ENCODE measurements around the gene ITSN2. TPM values are rescaled to one million over a fixed set of nuclear protein-coding genes. Genes with fewer than 3 reads are reported as not detected.

Gene ITSN2
- total RNA-seq, 1 experiment from 2014 or later, result 26.5 TPM

- H3K9me2 ChIP-seq (ENCODE audit: insufficient read depth), result no peaks in the 10 kb centered on the region
- ChIA-PET POLR2A (no interaction called here), RAD21 (ENCODE audit: low non-redundant PET in 1 of 2, low total read pairs in 2 of 2, uncharacterized antibody in 2 of 2, unreplicated experiment in 2 of 2) (no interaction called here), CTCF (no interaction called here)
- BruUV-seq (replicated peaks), result no TSS peak
- no peak overlapping the region for H3K4me3 ChIP-seq (replicated peaks in 1 of 2; ENCODE audit: low read depth in 1 of 2, low read length in 2 of 2)
- H3K79me2 ChIP-seq (ENCODE audit: insufficient read depth, low read length), result no peaks in the 10 kb centered on the region
- H3K4me2 ChIP-seq (ENCODE audit: low read length), result no peak overlapping the region
- H4K20me1 ChIP-seq (ENCODE audit: insufficient read depth), result no peaks in the 10 kb centered on the region
- TF ChIP-seq SP1 (IDR thresholded peaks at IDR 0.05; ENCODE audit: low read depth), result no peak
- TF ChIP-seq SIN3A (IDR thresholded peaks at IDR 0.05; ENCODE audit: low read depth), result no peak
- no peak for TF ChIP-seq CEBPB (IDR thresholded peaks at IDR 0.05; ENCODE audit: low read depth)
- TF ChIP-seq POLR2AphosphoS5 (IDR thresholded peaks at IDR 0.05; ENCODE audit: low read depth, low read length), result no peak
- no peak overlapping the region for H3K27ac ChIP-seq (ENCODE audit: low read depth, low read length)
- H3K9me3 ChIP-seq (ENCODE audit: control insufficient read depth in 1 of 2, insufficient read depth in 1 of 2, low read depth in 1 of 2, low read length in 2 of 2), result no peaks in the 10 kb centered on the region
- ATAC-seq (no peak), DNase-seq (ENCODE audit: low read depth, low spot score) (no peak)
- H3K9ac ChIP-seq (ENCODE audit: low read length), result no peak overlapping the region
- no peaks in the 10 kb centered on the region for H3K4me1 ChIP-seq (ENCODE audit: control insufficient read depth in 1 of 2, insufficient read depth in 2 of 2, low read length in 2 of 2)
- no peaks in the 10 kb centered on the region; a peak in 2 of 4 replicates for H3K36me3 ChIP-seq (ENCODE audit: control insufficient read depth in 1 of 2, insufficient read depth in 2 of 2, low read length in 2 of 2)
- intact Hi-C loops (cut with micrococcal nuclease), result no loop called here
- H2AFZ ChIP-seq (ENCODE audit: low read depth, low read length, poor library complexity, severe bottlenecking), result no peak overlapping the region
- H3K27me3 ChIP-seq (ENCODE audit: insufficient read depth, low read length), result no peaks in the 10 kb centered on the region
These were observed 52.4 kb downstream of the ITSN2 start for GRCh38 chr2:24307961-24308360.

DNA sequence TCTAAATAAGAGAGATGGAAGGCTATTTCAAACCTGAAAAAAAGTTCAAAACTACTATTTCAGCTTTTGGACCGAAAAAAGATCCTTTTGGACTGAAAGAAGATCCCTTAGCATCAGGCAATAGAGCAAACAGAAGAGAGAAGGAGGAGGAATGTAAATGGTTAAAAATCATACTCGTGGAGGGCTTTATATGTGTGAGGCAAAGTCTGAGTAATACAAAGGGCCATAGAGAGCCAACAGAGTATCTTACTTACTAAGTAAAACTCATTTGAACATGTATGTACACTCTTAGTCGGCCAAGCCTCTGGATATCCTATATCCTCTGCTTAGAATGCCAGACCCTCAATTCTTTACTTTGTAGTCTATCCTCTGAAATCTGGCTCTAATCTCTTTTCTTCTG is 55.7 kb downstream of the ITSN2 start:
- ATAC-seq, result no peak
- Histone ChIP-seq H2AFZ (ENCODE audit: low read depth, low read length, poor library complexity, severe bottlenecking) (no peak overlapping the region), H3K4me3 (replicated peaks in 1 of 2; ENCODE audit: low read depth in 1 of 2, low read length in 2 of 2) (no peak overlapping the region), H3K79me2 (ENCODE audit: insufficient read depth, low read length) (no peaks in the 10 kb centered on the region), H3K4me1 (ENCODE audit: control insufficient read depth in 1 of 2, insufficient read depth in 2 of 2, low read length in 2 of 2) (no peaks in the 10 kb centered on the region), H3K27me3 (ENCODE audit: insufficient read depth, low read length) (no peaks in the 10 kb centered on the region), H4K20me1 (ENCODE audit: insufficient read depth) (no peaks in the 10 kb centered on the region), H3K4me2 (ENCODE audit: low read length) (no peak overlapping the region), H3K27ac (ENCODE audit: low read depth, low read length) (no peak overlapping the region), H3K9me2 (ENCODE audit: insufficient read depth) (no peaks in the 10 kb centered on the region), H3K36me3 (ENCODE audit: control insufficient read depth in 1 of 2, insufficient read depth in 2 of 2, low read length in 2 of 2) (peaks cover 3 to 4% of the 10 kb centered on the region in 2 experiments), H3K9me3 (ENCODE audit: control insufficient read depth in 1 of 2, insufficient read depth in 1 of 2, low read depth in 1 of 2, low read length in 2 of 2) (no peaks in the 10 kb centered on the region), H3K9ac (ENCODE audit: low read length) (no peak overlapping the region)
- BruUV-seq (replicated peaks), result no TSS peak
- RAD21 ChIA-PET (ENCODE audit: low non-redundant PET in 1 of 2, low total read pairs in 2 of 2, uncharacterized antibody in 2 of 2, unreplicated experiment in 2 of 2), result no interaction called here
- DNase-seq (ENCODE audit: low read depth, low spot score), result no peak
- CTCF ChIA-PET, result no interaction called here
- TF ChIP-seq SIN3A (IDR thresholded peaks at IDR 0.05; ENCODE audit: low read depth) (no peak), EZH2 (IDR thresholded peaks at IDR 0.05) (no peak)
- POLR2A ChIA-PET, result no interaction called here
- intact Hi-C loops (cut with micrococcal nuclease), result no loop called here

Measured in HCT116 (cell line).